NCI-H2196 treated with DMSO at 0.1 percent for 48 hours (cell line): Measurements from ENCODE around the gene PRRT1B.
"Not testable (repeated sequence)": the region's sequence is repeated elsewhere in the genome, so short reads cannot be mapped to it uniquely, and the experiment has no call there.

ENCODE experiments used
- DNase-seq: peaks from one replicate; lab custom pipeline; 2025; ENCODE audit not compliant: unreplicated experiment; lab: John Stamatoyannopoulos, UW

Gene PRRT1B

DNA sequence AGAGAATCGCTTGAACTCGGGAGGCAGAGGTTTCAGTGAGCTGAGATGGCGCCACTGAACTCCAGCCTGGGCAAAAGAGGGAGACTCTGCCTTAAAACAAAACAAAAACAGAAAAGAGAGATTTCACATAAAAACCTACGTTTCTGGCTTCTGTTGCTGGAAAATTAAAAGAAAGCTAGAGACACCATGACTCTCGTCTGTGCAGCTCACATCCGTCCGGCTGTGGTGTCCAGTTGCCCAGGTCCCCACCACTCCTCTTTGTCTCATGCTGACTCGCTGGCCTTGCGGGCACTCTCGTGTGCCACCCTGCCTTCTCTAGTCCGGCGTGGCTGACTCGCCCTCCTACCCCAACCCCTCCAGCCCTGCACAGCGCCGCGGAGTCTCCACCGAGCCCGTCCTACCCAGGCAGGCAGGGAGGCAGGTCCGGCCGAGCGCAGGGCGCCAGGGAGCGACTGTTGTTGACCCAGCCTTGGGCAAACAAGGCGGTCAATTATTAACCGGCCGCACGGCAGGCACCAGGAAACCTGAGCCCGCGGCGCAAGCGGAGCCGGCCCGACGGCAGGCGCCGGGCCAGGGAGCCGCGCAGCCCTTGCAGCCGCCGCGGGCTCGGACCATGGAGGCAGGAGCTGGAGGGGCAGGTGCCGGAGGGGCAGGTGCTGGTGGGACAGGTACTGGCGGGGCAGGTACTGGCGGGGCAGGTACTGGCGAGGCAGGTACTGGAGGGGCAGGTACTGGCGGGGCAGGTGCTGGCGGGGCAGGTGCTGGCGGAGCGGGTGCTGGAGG, at the start of gene PRRT1B:
Gene PRRT1B (plus strand): TSS at position 521 of the 783 bp plus-strand sequence. CDS start 93 bp downstream, at position 614.
- peak; percentile 64 for DNase-seq

DNA sequence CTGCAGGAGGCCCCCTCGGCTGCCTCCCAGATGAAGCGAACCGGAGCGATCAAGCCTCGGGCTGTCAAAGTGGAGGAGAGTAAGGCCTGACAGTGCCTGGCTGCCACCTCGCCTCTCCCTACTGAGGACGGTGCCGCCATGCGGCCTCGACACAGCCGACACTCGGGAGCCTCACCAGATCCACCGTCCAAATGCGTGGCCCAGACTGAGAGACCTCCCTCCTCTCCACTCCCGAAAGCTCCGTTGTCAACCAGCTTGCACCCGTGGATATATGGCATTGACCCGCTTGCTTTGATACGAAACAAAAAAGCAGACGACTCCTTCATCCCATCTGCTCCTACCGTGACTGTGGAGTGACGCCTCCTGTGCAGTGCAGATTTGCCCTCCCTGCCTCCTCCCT, 49.5 kb upstream of the PRRT1B start:
- no peak for DNase-seq

DNA sequence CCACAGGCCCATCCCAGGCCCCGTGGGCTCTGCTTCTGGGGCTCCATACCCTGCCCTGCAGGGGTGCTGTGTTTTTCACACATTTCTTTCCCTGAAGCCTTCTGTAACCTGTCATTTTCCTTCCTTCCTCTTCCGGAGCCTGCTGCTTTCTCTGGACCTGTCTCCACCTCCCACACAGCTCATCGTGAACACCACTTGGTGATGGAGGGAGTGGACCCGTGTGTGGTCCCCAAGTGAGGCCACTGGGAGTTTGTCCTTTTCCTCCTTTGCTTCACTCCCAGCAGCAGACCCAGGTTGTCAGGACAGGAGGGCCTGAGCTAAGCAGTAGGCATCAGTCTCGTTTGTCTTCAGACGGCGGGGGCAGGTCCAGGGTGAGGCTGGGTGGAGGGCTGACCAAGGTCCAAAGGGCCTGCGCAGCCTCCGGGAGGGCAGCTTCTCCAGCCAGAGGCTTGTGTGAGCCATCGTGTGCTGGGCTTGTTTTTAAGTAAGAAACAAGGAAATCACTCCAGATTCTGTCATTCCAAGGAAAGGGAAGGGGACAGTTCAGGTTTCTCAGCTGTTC, 48.4 kb upstream of the PRRT1B start:
- no peak for DNase-seq

DNA sequence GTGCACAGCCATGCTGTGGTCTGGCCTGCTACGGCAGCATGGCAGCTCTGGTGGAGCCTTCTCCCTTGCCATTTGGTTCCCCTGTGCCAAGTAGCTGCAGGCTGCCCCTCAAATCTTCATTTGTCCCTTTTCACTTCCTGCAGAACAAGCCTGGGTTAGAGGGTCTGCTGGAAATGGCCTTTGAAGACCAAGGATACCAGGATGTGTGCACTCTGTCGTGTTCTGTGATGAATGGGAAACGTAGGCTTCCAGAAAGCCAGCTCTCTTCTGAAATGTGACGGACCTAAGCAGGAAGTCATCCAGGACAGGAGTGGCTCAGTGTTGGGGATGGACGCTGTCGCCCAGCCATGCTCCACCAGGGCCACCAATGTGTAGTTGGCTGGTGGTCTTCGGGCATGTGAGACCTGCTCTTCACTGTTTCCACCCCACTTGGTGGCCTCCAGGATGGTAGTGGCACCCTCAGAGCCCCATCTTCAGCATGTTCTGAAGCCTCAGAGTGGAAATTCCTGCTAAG, 46.0 kb upstream of the PRRT1B start:
- no peak for DNase-seq

DNA sequence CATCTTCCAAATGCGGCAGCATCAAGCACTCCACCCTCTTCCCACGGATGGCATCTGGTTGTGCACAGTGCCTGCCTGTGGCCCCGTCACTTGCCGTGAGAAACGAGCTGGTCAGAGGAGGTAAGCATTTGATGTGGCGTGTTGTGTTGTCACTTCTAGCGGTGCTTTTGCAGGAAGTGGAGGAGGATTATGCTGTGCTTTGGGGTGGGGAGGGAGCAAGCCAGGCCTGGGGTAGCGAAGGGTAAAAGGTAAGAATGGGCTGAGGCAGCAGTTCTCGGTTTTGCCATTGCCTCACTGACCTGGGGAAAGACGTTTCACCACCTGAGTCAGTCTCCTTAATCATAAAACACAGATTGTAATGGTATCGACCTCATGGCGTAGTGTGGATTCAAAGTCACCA, 44.9 kb upstream of the PRRT1B start:
- no peak for DNase-seq

DNA sequence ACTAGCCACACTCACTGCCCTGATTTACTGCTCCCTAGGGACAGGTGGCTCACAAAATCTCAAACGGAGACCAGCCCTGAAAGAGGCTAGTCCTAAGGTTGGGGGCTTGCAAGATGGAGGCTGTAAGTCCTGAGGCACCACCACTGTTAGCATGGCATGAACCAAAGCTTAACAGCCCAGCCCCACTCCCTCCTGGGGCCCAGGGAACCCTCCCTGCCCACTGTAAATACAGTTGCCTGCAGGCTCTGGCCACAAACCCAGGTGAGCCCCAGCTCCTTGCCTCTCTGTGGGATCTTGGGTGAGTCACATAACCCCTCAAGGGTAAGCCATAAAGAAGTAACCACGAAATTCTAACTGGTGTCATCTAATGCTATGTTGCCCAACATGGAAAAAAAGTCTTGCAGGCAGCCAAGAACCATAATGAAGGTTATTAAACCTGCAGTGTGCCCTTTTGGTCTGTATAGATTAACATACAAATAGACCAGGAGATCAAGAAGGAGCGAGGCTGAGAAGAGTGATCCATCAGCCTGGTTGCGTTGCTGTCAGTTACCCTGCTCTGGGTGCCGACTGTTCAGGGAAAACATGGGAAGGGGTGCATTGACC, 44.3 kb upstream of the PRRT1B start:
- no peak for DNase-seq

DNA sequence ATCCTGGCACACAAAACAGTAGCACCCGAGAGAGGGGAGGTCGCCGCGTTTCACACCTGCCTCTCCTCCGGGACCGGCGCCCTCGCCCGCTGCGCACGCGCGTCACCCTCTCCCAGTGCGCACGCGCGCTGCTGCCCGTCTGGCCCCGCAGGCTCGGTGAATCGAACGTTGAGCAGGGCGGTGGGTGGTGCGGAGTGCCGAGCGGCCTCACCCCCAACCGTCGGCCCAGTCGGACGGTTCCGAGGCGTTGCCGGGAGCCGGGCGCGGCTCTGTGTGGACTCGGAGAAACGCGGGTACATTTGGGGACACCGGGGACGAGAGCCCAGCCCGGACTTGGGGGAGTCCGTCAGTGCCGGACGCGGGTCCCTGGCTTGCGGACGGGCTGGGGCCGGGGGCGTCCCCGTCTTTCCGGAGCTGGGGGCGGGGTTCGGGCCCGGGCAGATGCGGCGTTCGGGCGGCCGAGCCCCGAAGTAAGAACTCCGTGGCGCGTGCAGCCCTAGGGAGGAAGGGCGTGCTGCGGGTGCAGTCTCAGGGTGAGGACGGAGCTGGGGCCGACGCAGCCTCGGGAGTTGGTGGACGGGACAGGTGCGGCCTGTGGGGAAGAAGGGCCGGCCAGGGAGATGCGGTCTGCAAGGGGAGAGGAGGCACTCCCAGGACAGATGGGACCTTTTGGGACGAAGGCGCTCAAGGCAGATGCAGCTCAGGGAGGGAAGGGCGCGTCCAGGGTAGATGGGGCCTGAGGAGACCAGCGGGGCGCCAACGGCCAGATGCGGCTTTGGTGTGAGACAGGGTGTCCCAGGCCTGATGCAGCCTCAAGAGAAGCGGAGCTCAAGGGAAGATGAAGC, 42.3 kb upstream of the PRRT1B start, which contains the start of gene POMT1:
Gene POMT1 (plus strand): TSS at position 138 of the 845 bp plus-strand sequence. CDS start 1,301 bp downstream, outside the sequence.
- peak; percentile 86 for DNase-seq

DNA sequence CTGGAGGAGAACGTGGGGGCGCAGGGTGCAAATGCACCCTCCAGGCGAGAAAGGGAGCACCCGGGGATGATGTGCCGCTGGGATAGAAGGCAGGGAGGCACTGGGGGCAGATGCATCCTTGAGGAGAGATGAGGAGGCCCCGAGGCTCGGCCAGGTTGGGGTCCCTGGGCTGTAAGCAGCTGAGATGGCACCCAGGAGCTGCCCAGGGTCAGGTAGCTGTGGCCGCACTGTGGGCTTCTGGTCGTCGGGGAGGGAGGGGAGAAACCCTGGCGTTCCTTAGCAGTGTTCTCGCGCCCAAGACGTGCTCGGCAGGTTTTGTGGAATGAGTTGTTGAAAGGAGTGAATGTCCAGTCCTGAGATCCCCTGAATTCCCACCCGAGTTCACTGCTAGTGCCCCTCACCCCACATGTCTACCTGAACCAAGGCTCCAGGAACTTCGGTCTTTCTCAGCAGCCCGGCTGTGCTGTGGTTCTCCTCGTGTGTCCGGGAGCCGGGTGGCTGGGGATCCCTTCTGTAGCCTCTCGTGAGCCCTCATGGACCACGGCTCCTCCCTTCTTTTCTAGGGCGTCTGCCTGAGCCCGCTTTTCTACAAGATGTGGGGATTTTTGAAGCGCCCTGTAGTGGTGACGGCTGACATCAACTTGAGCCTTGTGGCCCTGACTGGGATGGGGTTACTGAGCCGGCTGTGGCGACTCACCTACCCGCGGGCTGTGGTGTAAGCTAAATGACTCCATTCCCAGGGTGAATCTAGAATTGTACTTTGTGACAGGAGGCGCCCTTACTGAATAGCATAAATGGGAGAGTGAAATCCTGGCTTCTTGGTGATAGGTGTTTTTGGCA, 41.5 kb upstream of the PRRT1B start:
- DNase-seq = no peak

DNA sequence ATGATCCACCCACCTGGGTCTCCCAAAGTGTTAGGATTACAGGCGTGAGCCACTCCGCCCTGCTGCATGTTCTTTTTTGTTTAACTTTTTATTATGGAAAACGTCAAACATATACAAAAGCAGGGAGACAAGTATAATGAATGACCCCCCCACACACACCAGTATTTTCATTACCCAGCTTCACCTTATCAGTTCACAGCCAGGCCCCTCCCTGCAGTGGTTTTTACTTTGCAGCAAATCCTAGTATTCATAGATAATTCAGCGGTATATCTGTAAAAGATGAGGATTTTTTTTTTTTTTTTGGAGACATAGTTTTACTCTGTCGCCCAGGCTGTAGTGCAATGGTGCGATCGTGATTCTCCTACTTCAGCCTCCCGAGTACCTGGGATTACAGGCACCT, 40.3 kb upstream of the PRRT1B start:
- no peak for DNase-seq

DNA sequence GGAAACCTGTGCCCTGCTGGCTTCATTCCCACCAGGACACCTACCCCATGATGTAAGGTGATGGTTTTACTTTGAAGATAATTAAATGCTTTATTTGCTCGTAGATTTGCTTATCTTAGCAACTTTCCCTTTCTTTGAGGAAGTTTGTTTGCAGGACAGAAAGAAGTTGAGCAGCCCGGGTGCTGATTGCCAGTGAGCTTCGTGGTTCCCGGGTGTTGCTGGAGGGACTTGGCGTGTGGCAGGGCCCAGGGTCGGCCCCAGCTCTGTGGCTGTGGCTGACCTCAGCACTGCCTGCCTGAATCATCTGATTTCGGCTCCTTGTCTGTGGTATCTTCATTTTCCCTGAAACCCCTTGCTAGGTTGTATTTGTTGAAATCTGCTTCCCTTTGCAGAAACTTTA, 33.9 kb upstream of the PRRT1B start:
- no peak for DNase-seq

DNA sequence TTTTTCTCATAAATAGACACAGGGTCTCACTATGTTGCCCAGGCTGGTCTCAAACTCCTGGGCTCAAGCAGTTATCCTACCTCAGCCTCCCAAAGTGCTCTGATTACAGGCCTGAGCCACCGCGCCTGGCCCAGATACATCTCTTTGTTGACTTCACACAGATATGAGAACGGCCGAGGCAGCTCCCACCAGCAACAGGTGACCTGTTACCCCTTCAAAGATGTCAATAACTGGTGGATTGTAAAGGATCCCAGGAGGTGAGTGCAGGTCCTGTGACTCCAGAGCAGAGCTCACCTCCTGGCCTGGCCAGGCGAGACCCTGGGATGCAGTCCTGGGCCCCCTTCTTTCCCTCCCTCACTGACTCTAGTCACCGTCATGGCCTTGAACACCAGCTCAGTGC, 33.4 kb upstream of the PRRT1B start:
- DNase-seq = no peak

DNA sequence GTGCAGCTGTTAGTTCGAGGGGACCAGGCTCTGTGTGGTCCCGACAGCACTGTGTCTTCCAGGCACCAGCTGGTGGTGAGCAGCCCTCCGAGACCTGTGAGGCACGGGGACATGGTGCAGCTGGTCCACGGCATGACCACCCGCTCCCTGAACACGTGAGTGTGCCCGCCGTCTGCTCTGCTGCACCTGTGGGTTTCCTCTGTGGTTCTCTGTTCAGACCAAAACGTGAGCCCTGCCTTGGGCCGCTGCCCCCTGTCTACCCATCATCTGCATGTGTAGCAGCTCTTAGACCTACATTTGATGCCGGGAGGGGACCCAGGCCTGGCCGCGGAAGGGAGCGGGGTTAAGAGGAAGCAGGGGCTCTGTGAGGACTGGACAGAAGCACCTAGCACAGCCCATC, 32.1 kb upstream of the PRRT1B start:
- DNase-seq = no peak

DNA sequence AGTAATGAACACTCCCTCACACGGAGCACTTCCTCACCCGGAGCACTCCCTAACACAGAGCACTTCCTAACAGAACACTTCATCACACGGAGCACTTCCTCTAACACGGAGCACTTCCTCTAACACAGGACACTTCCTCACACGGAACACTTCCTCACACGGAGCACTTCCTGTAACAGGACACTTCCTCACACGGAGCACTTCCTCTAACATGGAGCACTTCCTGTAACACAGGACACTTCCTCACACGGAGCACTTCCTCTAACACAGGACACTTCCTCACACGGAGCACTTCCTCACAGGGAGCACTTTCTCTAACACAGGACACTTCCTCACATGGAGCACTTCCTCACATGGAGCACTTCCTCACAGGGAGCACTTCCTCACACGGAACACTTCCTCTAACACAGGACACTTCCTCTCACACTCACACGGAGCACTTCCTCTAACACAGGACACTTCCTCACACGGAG, 29.7 kb upstream of the PRRT1B start:
- DNase-seq = not testable (repeated sequence)

DNA sequence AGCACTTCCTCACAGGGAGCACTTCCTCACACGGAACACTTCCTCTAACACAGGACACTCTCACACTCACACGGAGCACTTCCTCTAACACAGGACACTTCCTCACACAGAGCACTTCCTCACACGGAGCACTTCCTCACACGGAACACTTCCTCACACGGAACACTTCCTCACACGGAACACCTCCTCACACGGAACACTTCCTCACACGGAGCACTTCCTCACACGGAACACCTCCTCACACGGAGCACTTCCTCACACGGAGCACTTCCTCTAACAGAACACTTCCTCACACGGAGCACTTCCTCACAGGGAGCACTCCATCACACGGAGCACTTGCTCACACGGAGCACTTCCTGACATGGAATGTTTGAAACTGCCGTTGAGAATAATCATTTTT, 29.2 kb upstream of the PRRT1B start:
- no peak for DNase-seq

DNA sequence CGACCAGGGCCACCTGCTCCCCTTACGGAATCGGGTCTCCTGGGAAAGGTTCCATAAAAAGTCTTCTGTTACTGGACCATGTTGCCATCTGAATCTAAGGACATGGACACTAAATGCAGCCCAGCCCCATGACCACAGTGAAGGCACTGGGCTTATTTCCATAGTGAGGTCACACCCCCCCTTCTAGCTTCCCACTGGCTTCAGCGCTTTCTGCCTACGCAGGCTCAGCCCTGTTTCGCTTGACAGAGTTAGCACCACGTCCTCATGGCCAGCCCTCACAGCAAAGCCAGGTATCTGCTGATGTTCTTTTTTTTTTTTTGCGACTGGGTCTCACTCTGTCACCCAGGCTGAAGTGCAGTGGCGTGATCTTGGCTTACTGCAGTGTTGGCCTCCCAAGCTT, 28.4 kb upstream of the PRRT1B start:
- no peak for DNase-seq

DNA sequence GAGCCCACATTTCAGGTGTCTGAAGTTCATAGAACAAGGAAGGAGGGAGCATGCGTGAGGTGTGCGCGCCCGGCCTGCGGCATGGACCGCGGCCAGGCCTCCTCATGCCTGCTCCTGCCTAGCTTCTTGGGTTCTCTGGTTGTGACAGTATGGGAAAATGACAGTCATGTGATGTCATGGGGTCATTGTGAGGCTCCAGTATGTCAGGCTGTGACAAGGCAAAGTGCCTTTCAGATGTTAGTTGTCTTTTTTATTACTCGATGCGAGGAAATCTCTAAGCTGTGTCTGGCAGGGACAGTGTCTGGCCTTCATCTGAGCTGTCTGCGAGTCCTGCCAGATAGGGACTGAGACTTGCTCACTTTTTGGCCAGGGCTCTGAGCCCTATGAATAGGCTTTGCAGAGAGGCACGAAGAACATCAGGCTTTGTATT, 27.5 kb upstream of the PRRT1B start:
- no peak for DNase-seq

DNA sequence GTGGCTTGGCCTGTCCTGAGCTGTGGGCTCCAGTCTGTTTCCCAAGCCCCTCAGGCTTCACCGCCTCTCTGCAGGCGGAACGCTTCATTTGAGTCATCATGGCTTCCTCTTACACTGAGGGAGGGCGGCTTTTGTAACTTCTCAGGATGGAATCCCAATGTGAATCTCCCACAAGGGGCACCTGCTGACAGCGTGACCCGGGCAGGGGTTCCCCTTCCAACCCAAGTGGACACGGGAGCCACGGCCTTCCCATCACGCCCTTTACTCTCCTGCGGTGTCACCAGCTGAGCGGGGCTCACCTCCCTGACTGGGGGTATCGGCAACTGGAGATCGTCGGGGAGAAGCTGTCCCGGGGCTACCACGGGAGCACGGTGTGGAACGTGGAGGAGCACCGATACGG, 26.8 kb upstream of the PRRT1B start:
- DNase-seq = no peak

DNA sequence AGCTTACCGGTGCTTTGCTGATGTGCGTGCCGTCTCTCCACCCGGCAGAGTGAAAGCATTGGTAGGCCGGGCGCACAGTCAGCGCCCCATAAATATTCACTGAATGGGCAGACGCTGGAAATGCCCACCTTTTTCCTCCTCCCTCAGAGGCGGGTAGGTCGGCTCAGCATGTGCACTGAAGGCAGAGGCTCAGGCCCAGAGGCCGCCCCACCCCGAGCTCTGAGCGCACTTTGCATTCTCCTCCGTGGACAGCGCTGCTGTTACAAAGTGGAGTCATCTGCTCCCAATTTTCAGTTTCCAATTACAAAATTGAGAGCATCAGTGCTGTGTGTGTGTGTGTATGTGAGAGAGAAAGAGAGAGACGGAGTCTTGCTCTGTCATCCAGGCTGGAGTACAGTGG, 24.8 kb upstream of the PRRT1B start:
- DNase-seq = no peak

DNA sequence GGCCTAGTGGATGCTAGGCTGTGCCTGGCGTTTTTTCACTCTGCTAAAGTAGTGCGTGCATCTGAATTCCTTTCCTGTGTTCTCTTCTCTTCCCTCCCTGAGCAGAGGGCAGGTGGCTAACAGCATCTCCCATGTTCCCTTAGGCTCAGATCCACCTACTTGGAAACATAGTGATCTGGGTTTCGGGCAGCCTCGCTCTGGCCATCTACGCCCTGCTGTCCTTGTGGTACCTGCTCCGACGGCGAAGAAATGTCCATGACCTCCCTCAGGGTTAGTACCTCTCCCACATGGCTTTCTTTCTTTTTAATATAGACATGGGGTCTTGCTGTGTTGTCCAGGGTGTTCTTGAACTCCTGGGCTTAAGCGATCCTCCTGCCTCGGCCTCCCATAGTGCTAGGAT, 24.1 kb upstream of the PRRT1B start:
- no peak for DNase-seq

DNA sequence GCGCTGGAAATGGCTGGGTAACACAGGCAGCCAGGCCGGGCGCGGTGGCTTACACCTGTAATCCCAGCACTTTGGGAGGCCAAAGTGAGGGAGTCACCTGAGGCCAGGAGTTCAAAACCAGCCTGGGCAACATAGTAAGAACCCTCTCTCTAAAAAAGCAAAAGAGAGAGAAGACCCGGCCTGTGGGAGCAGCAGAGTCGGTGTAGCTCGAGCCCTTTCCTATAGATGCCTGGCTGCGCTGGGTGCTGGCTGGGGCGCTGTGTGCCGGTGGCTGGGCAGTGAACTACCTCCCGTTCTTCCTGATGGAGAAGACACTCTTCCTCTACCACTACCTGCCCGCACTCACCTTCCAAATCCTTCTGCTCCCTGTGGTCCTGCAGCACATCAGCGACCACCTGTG, 23.5 kb upstream of the PRRT1B start:
- DNase-seq = no peak
